Panc1 (cell line): ENCODE data around the gene AP4E1.

Experiments used
- CTCF ChIP-seq: fragments of 450-650 bp; IDR thresholded peaks from 2 replicates; pipeline ENCODE4 v1.5.1; 2017; ENCODE audit warnings: mild to moderate bottlenecking
- POLR2AphosphoS5 ChIP-seq: IDR thresholded peaks from 2 replicates; pipeline ENCODE4 v1.6.1; 2012; ENCODE audit warnings: mild to moderate bottlenecking, low read depth, low read length, moderate library complexity
- TCF7L2 ChIP-seq: IDR thresholded peaks from 2 replicates; pipeline ENCODE4 v1.6.1; 2011; ENCODE audit warnings: mild to moderate bottlenecking, low read depth, low read length, inconsistent platforms
- TF ChIP-seq, protein P1 (sequence below), 2 experiments: IDR thresholded peaks; 2 replicates each; pipeline ENCODE4 v1.6.1; 2011 to 2012; ENCODE audit warnings: low read depth in 2 of 2, control low read depth in 1 of 2, low read length in 1 of 2, mild to moderate bottlenecking in 1 of 2, moderate library complexity in 1 of 2; ENCODE audit not compliant: insufficient read depth in 1 of 2

GRCh38 chr15:50959717-50960116 is 51.2 kb downstream of the AP4E1 start:
- TF ChIP-seq, protein P1, sequence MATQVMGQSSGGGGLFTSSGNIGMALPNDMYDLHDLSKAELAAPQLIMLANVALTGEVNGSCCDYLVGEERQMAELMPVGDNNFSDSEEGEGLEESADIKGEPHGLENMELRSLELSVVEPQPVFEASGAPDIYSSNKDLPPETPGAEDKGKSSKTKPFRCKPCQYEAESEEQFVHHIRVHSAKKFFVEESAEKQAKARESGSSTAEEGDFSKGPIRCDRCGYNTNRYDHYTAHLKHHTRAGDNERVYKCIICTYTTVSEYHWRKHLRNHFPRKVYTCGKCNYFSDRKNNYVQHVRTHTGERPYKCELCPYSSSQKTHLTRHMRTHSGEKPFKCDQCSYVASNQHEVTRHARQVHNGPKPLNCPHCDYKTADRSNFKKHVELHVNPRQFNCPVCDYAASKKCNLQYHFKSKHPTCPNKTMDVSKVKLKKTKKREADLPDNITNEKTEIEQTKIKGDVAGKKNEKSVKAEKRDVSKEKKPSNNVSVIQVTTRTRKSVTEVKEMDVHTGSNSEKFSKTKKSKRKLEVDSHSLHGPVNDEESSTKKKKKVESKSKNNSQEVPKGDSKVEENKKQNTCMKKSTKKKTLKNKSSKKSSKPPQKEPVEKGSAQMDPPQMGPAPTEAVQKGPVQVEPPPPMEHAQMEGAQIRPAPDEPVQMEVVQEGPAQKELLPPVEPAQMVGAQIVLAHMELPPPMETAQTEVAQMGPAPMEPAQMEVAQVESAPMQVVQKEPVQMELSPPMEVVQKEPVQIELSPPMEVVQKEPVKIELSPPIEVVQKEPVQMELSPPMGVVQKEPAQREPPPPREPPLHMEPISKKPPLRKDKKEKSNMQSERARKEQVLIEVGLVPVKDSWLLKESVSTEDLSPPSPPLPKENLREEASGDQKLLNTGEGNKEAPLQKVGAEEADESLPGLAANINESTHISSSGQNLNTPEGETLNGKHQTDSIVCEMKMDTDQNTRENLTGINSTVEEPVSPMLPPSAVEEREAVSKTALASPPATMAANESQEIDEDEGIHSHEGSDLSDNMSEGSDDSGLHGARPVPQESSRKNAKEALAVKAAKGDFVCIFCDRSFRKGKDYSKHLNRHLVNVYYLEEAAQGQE (IDR thresholded peaks at IDR 0.05; ENCODE audit: insufficient read depth in 1 of 2, low read depth in 2 of 2, low read length in 1 of 2), result no peak
- TF ChIP-seq CTCF (no peak), POLR2AphosphoS5 (no peak), TCF7L2 (no peak)
